DOHH2 (cell line): ENCODE measurements around the gene C2CD4D.

Experiments used
- H3F3A ChIP-seq: fragments of 200-600 bp; sonication (generic), shearing (Covaris generic); 2 replicates; pipeline ENCODE4 v1.6.0; 2016; ENCODE audit warnings: antibody characterized with exemption, mild to moderate bottlenecking; ENCODE audit not compliant: control insufficient read depth, insufficient read depth
- H3K27ac ChIP-seq: fragments of 200-600 bp; sonication (generic); 2 replicates; pipeline ENCODE4 v1.5.1; 2014; ENCODE audit warnings: low read depth, mild to moderate bottlenecking, low read length, moderate library complexity
- H3K27me3 ChIP-seq: fragments of 200-600 bp; sonication (generic); 2 replicates; pipeline ENCODE4 v1.6.1; 2014; ENCODE audit warnings: mild to moderate bottlenecking, low read length, mixed read lengths; ENCODE audit not compliant: control insufficient read depth
- H3K36me3 ChIP-seq: fragments of 200-600 bp; sonication (generic); 2 replicates; pipeline ENCODE4 v1.6.1; 2014; ENCODE audit warnings: mild to moderate bottlenecking, low read length, moderate library complexity, mixed read lengths; ENCODE audit not compliant: control insufficient read depth
- H3K4me1 ChIP-seq: fragments of 200-600 bp; sonication (generic); 2 replicates; pipeline ENCODE4 v1.6.1; 2014; ENCODE audit warnings: mild to moderate bottlenecking, low read length, mixed read lengths; ENCODE audit not compliant: control insufficient read depth
- H3K4me2 ChIP-seq: fragments of 200-600 bp; sonication (generic); 2 replicates; pipeline ENCODE4 v1.6.0; 2014; ENCODE audit warnings: mild to moderate bottlenecking, low read length, moderate library complexity
- H3K4me3 ChIP-seq: fragments of 200-600 bp; sonication (generic); 2 replicates; pipeline ENCODE4 v1.5.1; 2014; ENCODE audit warnings: mild to moderate bottlenecking, low read length, mixed read lengths
- H3K79me2 ChIP-seq: fragments of 200-600 bp; sonication (generic); 2 replicates; pipeline ENCODE4 v1.6.1; 2014; ENCODE audit warnings: mild to moderate bottlenecking, low read length, mixed read lengths; ENCODE audit not compliant: control insufficient read depth
- H3K9me2 ChIP-seq: fragments of 200-600 bp; sonication (generic); replicated peaks from 2 replicates; pipeline ENCODE4 v1.6.1; 2014; ENCODE audit warnings: mild to moderate bottlenecking, low read length, mixed read lengths; ENCODE audit not compliant: control insufficient read depth
- H3K9me3 ChIP-seq: fragments of 200-600 bp; sonication (generic); 2 replicates; pipeline ENCODE4 v1.6.1; 2014; ENCODE audit warnings: antibody characterized with exemption, low read length, mixed read lengths; ENCODE audit not compliant: control insufficient read depth, insufficient read depth
- H4K20me1 ChIP-seq: fragments of 200-600 bp; sonication (generic); 2 replicates; pipeline ENCODE4 v1.6.0; 2014; ENCODE audit warnings: low read depth, mild to moderate bottlenecking, antibody characterized with exemption, low read length, moderate library complexity; ENCODE audit not compliant: control insufficient read depth, insufficient read depth
- CTCF ChIP-seq: fragments of 200-600 bp; sonication (generic); IDR thresholded peaks from one replicate; pipeline ENCODE4 v1.5.1; 2014; ENCODE audit warnings: antibody characterized with exemption, mild to moderate bottlenecking, low read depth, low read length; ENCODE audit not compliant: poor library complexity, severe bottlenecking
- EZH2phosphoT487 ChIP-seq: fragments of 200-600 bp; sonication (generic); IDR thresholded peaks from 2 replicates; pipeline ENCODE4 v1.6.1; 2017; ENCODE audit warnings: borderline replicate concordance, mild to moderate bottlenecking, antibody characterized with exemption, low read length, moderate library complexity, mixed read lengths

C2CD4D gene

GRCh38 chr1:151840421-151840820, 801 bp upstream of the C2CD4D start:
- Histone ChIP-seq H4K20me1 (no peaks in the 10 kb centered on the region), H3K27ac (no peak overlapping the region), H3F3A (0 out of 2 replicates have a peak, but pooled peaks cover 6% of the 10 kb centered on the region), H3K79me2 (no peaks in the 10 kb centered on the region), H3K27me3 (peaks cover 50% of the 10 kb centered on the region), H3K9me2 (no peaks in the 10 kb centered on the region), H3K4me2 (no peak overlapping the region), H3K4me1 (peaks cover 47% of the 10 kb centered on the region), H3K4me3 (no peak overlapping the region), H3K9me3 (no peaks in the 10 kb centered on the region), H3K36me3 (no peaks in the 10 kb centered on the region)
- TF ChIP-seq CTCF (no peak), EZH2phosphoT487 (no peak)

- H3K79me2 ChIP-seq: no peaks in the 10 kb centered on the region
- H3K27ac ChIP-seq: no peak overlapping the region
- no peaks in the 10 kb centered on the region for H4K20me1 ChIP-seq
- H3K4me3 ChIP-seq: peak overlapping the region; percentile 48
- H3K4me1 ChIP-seq: peaks cover 40% of the 10 kb centered on the region
- no peaks in the 10 kb centered on the region for H3K9me2 ChIP-seq
- no peak for TF ChIP-seq CTCF
- TF ChIP-seq EZH2phosphoT487: no peak
- H3K27me3 ChIP-seq: peaks cover 50% of the 10 kb centered on the region
- no peaks in the 10 kb centered on the region for H3K36me3 ChIP-seq
- H3K9me3 ChIP-seq: no peaks in the 10 kb centered on the region
- H3K4me2 ChIP-seq: peak overlapping the region; percentile 55
- 0 out of 2 replicates have a peak, but pooled peaks cover 6% of the 10 kb centered on the region for H3F3A ChIP-seq
Measured at GRCh38 chr1:151839082-151839412, 573 bp downstream of the C2CD4D start.

- TF ChIP-seq CTCF (no peak), EZH2phosphoT487 (no peak; the same call in 1 of the 2 replicates)
- H3K79me2 ChIP-seq: no peaks in the 10 kb centered on the region
- no peak overlapping the region for H3K27ac ChIP-seq
- H3K9me2 ChIP-seq: no peaks in the 10 kb centered on the region
- H3K36me3 ChIP-seq: no peaks in the 10 kb centered on the region
- H4K20me1 ChIP-seq: no peaks in the 10 kb centered on the region
- H3F3A ChIP-seq: 0 out of 2 replicates have a peak, but pooled peaks cover 6% of the 10 kb centered on the region
- peak overlapping the region; percentile 55 for H3K4me2 ChIP-seq
- H3K27me3 ChIP-seq: peaks cover 50% of the 10 kb centered on the region
- peaks cover 34% of the 10 kb centered on the region for H3K4me1 ChIP-seq
- H3K9me3 ChIP-seq: no peaks in the 10 kb centered on the region
- peak overlapping the region; percentile 48 for H3K4me3 ChIP-seq
Measured at GRCh38 chr1:151838222-151839081, 1.2 kb downstream of the C2CD4D start.
